ENCODE measurements around the gene NRAP.

GRCh38 chr10:113612154-113612553 is 51.7 kb downstream of the NRAP start:
- TF ChIP-seq, protein P1, sequence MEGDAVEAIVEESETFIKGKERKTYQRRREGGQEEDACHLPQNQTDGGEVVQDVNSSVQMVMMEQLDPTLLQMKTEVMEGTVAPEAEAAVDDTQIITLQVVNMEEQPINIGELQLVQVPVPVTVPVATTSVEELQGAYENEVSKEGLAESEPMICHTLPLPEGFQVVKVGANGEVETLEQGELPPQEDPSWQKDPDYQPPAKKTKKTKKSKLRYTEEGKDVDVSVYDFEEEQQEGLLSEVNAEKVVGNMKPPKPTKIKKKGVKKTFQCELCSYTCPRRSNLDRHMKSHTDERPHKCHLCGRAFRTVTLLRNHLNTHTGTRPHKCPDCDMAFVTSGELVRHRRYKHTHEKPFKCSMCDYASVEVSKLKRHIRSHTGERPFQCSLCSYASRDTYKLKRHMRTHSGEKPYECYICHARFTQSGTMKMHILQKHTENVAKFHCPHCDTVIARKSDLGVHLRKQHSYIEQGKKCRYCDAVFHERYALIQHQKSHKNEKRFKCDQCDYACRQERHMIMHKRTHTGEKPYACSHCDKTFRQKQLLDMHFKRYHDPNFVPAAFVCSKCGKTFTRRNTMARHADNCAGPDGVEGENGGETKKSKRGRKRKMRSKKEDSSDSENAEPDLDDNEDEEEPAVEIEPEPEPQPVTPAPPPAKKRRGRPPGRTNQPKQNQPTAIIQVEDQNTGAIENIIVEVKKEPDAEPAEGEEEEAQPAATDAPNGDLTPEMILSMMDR (conservative IDR thresholded peaks at IDR 0.05; ENCODE audit: low read depth, low read length), result no peak
- no peak for TF ChIP-seq RFX5 (IDR thresholded peaks at IDR 0.05; ENCODE audit: low read depth, low read length)
- TF ChIP-seq BHLHE40 (IDR thresholded peaks at IDR 0.05; ENCODE audit: low read depth, low read length), result no peak
- no peak for TF ChIP-seq POLR2A (IDR thresholded peaks at IDR 0.05; ENCODE audit: low read depth, low read length)
- TF ChIP-seq MXI1 (IDR thresholded peaks at IDR 0.05; ENCODE audit: borderline replicate concordance, low read depth, low read length), result no peak
- TF ChIP-seq RCOR1 (IDR thresholded peaks at IDR 0.05; ENCODE audit: insufficient replicate concordance, low read length), result no peak
- TF ChIP-seq SMC3 (IDR thresholded peaks at IDR 0.05; ENCODE audit: low read depth, low read length), result no peak
- TF ChIP-seq FOS (IDR thresholded peaks at IDR 0.05; ENCODE audit: low read depth, low read length), result no peak
- TF ChIP-seq RAD21 (IDR thresholded peaks at IDR 0.05; ENCODE audit: low read length), result no peak
- TF ChIP-seq USF2 (IDR thresholded peaks at IDR 0.05; ENCODE audit: low read depth, low read length), result no peak
- no peak for TF ChIP-seq MAZ (IDR thresholded peaks at IDR 0.05; ENCODE audit: borderline replicate concordance, low read depth, low read length)
